GM23248 (cell line): ENCODE data around the gene FAM227B. TPM values are rescaled to one million over a fixed set of nuclear protein-coding genes. Genes with fewer than 3 reads are reported as not detected.
"Not testable (repeated sequence)": the region's sequence is repeated elsewhere in the genome, so short reads cannot be mapped to it uniquely, and the experiment has no call there.

Experiments used
- DNase-seq: peaks from one replicate; pipeline ENCODE4 v3.0.0-alpha.2; 2015
- H2AFZ ChIP-seq: fragments of 200-600 bp; sonication (generic); 2 replicates; pipeline ENCODE4 v1.6.1; 2016; ENCODE audit warnings: antibody characterized with exemption
- H3F3A ChIP-seq: fragments of 200-600 bp; sonication (generic); 2 replicates; pipeline ENCODE4 v1.6.1; 2016; ENCODE audit warnings: mild to moderate bottlenecking, antibody characterized with exemption, mixed run types; ENCODE audit not compliant: insufficient read depth
- H3K27ac ChIP-seq: fragments of 200-600 bp; sonication (generic); 2 replicates; pipeline ENCODE4 v1.5.1; 2016; ENCODE audit warnings: mild to moderate bottlenecking
- H3K27me3 ChIP-seq: fragments of 200-600 bp; sonication (generic); replicated peaks from 2 replicates; pipeline ENCODE4 v1.6.1; 2016; ENCODE audit warnings: mild to moderate bottlenecking; ENCODE audit not compliant: insufficient read depth
- H3K36me3 ChIP-seq: fragments of 200-600 bp; sonication (generic); 2 replicates; pipeline ENCODE4 v1.6.1; 2016; ENCODE audit warnings: low read depth, mild to moderate bottlenecking
- H3K4me1 ChIP-seq: fragments of 200-600 bp; sonication (generic); 2 replicates; pipeline ENCODE4 v1.6.1; 2016; ENCODE audit warnings: mild to moderate bottlenecking; ENCODE audit not compliant: insufficient read depth
- H3K4me2 ChIP-seq: fragments of 200-600 bp; sonication (generic); one replicate; pipeline ENCODE4 v1.6.1; 2016; ENCODE audit warnings: mild to moderate bottlenecking; ENCODE audit not compliant: unreplicated experiment
- H3K4me3 ChIP-seq: fragments of 200-600 bp; sonication (generic); 2 replicates; pipeline ENCODE4 v1.5.1; 2016; ENCODE audit warnings: mild to moderate bottlenecking
- H3K79me2 ChIP-seq: fragments of 200-600 bp; sonication (generic); 2 replicates; pipeline ENCODE4 v1.6.1; 2016; ENCODE audit warnings: mild to moderate bottlenecking; ENCODE audit not compliant: insufficient read depth
- H3K9ac ChIP-seq: fragments of 200-600 bp; sonication (generic); 2 replicates; pipeline ENCODE4 v1.6.1; 2016; ENCODE audit warnings: mild to moderate bottlenecking
- H3K9me2 ChIP-seq: fragments of 200-600 bp; sonication (generic); 2 replicates; pipeline ENCODE4 v1.6.1; 2016; ENCODE audit warnings: mixed run types, mild to moderate bottlenecking, moderate library complexity; ENCODE audit not compliant: insufficient read depth
- H3K9me3 ChIP-seq: fragments of 200-600 bp; sonication (generic); one replicate; pipeline ENCODE4 v1.6.1; 2017; ENCODE audit warnings: low read depth
- H4K20me1 ChIP-seq: fragments of 200-600 bp; sonication (generic); 2 replicates; pipeline ENCODE4 v1.6.0; 2016; ENCODE audit not compliant: insufficient read depth
- EZH2 ChIP-seq: fragments of 200-600 bp; sonication (generic); IDR thresholded peaks from 2 replicates; pipeline ENCODE4 v1.6.1; 2018; ENCODE audit warnings: antibody characterized with exemption, mild to moderate bottlenecking; ENCODE audit not compliant: insufficient read depth, poor library complexity, severe bottlenecking
- EZH2phosphoT487 ChIP-seq: fragments of 200-600 bp; sonication (generic); IDR thresholded peaks from 2 replicates; pipeline ENCODE4 v1.6.1; 2018; ENCODE audit warnings: antibody characterized with exemption, moderate library complexity, mild to moderate bottlenecking, low read depth; ENCODE audit not compliant: insufficient read depth
- WGBS, 2 experiments: methylation state at CpG; one replicate each; pipeline ENCODE4 v1.1.6; 2015 to 2017; ENCODE audit warnings: low lambda C conversion rate in 2 of 2, low coverage in 1 of 2; ENCODE audit errors: missing lambda C conversion rate in 2 of 2; 5-methylcytosine and 5-hydroxymethylcytosine counted together
- in situ Hi-C: fragments of 300-500 bp; cut with MboI; formaldehyde crosslinking; loops from 2 replicates; pipeline ENCODE4 v1.15.0; 2020
- polyA plus RNA-seq: library from polyadenylated mRNA; unstranded; fragments of >200 nt; fragmentation: Nextera tagmentation; extraction: Ambion mirVana; gene quantifications from 2 replicates; pipeline ENCODE4 v1.2.1, GENCODE V29; 2016
- total RNA-seq: library from RNA; depleted of rRNA; stranded (reverse); fragments of >200 nt; shearing (Covaris generic); gene quantifications from 2 replicates; pipeline ENCODE4 v1.2.3, GENCODE V29; 2014

The FAM227B gene
- total and polyA plus RNA-seq, 2 experiments from 2014 or later, result 4.4 to 10.0 TPM

- Histone ChIP-seq H3K9me3 (no peaks in the 10 kb centered on the region), H3K27ac (no peak overlapping the region), H3K27me3 (no peaks in the 10 kb centered on the region), H3K4me3 (no peak overlapping the region), H4K20me1 (no peaks in the 10 kb centered on the region), H3K9me2 (no peaks in the 10 kb centered on the region), H3K9ac (no peak overlapping the region), H3K4me1 (no peaks in the 10 kb centered on the region), H3K4me2 (no peak overlapping the region), H2AFZ (no peak overlapping the region), H3F3A (no peaks in the 10 kb centered on the region), H3K36me3 (no peaks in the 10 kb centered on the region; the same call in 1 of the 2 replicates), H3K79me2 (no peaks in the 10 kb centered on the region)
- TF ChIP-seq EZH2phosphoT487, result no peak
- no peak for TF ChIP-seq EZH2
- no peak for DNase-seq
- in situ Hi-C loops, result no loop called here
- WGBS, 2 experiments, result 69 to 73% methylated on average over 2 of the region's 2 CpGs
Observed at GRCh38 chr15:49558929-49559328, 61.7 kb downstream of the FAM227B start.

GRCh38 chr15:49556437-49556836 lies 64.2 kb downstream of the FAM227B start:
- H3F3A ChIP-seq, result no peaks in the 10 kb centered on the region
- TF ChIP-seq EZH2 (no peak), EZH2phosphoT487 (no peak)
- 70 to 83% methylated on average over 3 of the region's 3 CpGs for WGBS, 2 experiments
- no peak for DNase-seq
- no peak overlapping the region for H3K27ac ChIP-seq
- no peak overlapping the region for H3K4me3 ChIP-seq
- no peaks in the 10 kb centered on the region for H4K20me1 ChIP-seq
- H3K79me2 ChIP-seq, result no peaks in the 10 kb centered on the region
- no peak overlapping the region for H3K4me2 ChIP-seq
- H3K9me3 ChIP-seq, result no peaks in the 10 kb centered on the region
- in situ Hi-C loops, result no loop called here
- H3K9me2 ChIP-seq, result no peaks in the 10 kb centered on the region
- H2AFZ ChIP-seq, result no peak overlapping the region
- no peaks in the 10 kb centered on the region for H3K36me3 ChIP-seq
- no peaks in the 10 kb centered on the region for H3K27me3 ChIP-seq
- no peak overlapping the region for H3K9ac ChIP-seq
- no peaks in the 10 kb centered on the region for H3K4me1 ChIP-seq

GRCh38 chr15:49550342-49550741 lies 70.3 kb downstream of the FAM227B start:
- H3K4me2 ChIP-seq, H3K36me3 ChIP-seq, H4K20me1 ChIP-seq, H3F3A ChIP-seq, H3K4me3 ChIP-seq, in situ Hi-C loops, H3K27ac ChIP-seq, H2AFZ ChIP-seq, H3K27me3 ChIP-seq, H3K9me3 ChIP-seq, H3K9ac ChIP-seq, H3K4me1 ChIP-seq, DNase-seq, H3K9me2 ChIP-seq, H3K79me2 ChIP-seq: not testable (repeated sequence)
- 90% methylated on average over 19 of the region's 30 CpGs; no CpG with 5 or more reads in 1 of the 2 experiments for WGBS, 2 experiments

- Histone ChIP-seq H3K27ac (no peak overlapping the region), H2AFZ (no peak overlapping the region), H3F3A (no peaks in the 10 kb centered on the region), H3K79me2 (no peaks in the 10 kb centered on the region), H3K9ac (no peak overlapping the region), H3K9me2 (no peaks in the 10 kb centered on the region), H3K4me3 (no peak overlapping the region), H3K4me2 (no peak overlapping the region), H3K9me3 (no peaks in the 10 kb centered on the region), H4K20me1 (no peaks in the 10 kb centered on the region), H3K36me3 (no peaks in the 10 kb centered on the region; the same call in 1 of the 2 replicates), H3K4me1 (no peaks in the 10 kb centered on the region), H3K27me3 (no peaks in the 10 kb centered on the region)
- in situ Hi-C loops, result no loop called here
- TF ChIP-seq EZH2, result no peak
- no peak for TF ChIP-seq EZH2phosphoT487
- no peak for DNase-seq
Observed at GRCh38 chr15:49538520-49538919, 82.1 kb downstream of the FAM227B start.

GRCh38 chr15:49530092-49530491 lies 90.5 kb downstream of the FAM227B start:
- 93 to 94% methylated on average over 1 of the region's 1 CpG for WGBS, 2 experiments
- H3K4me2 ChIP-seq, result no peak overlapping the region
- H3K36me3 ChIP-seq, result no peaks in the 10 kb centered on the region; the same call in 1 of the 2 replicates
- no peaks in the 10 kb centered on the region for H3K27me3 ChIP-seq
- no peaks in the 10 kb centered on the region for H3K4me1 ChIP-seq
- H3K9ac ChIP-seq, result no peak overlapping the region
- no peaks in the 10 kb centered on the region for H3K9me3 ChIP-seq
- TF ChIP-seq EZH2 (no peak), EZH2phosphoT487 (no peak)
- no peaks in the 10 kb centered on the region for H3K9me2 ChIP-seq
- no peaks in the 10 kb centered on the region for H4K20me1 ChIP-seq
- H3K4me3 ChIP-seq, result no peak overlapping the region
- no peak overlapping the region for H2AFZ ChIP-seq
- H3K27ac ChIP-seq, result no peak overlapping the region
- H3K79me2 ChIP-seq, result no peaks in the 10 kb centered on the region
- peak; percentile 13 for DNase-seq
- no peaks in the 10 kb centered on the region for H3F3A ChIP-seq
- in situ Hi-C loops, result no loop called here
